OCI-LY7 (cell line): Measurements from ENCODE around the gene SCN2A.

Experiments used
- EZH2phosphoT487 ChIP-seq: fragments of 200-600 bp; sonication (generic); IDR thresholded peaks from 2 replicates; pipeline ENCODE4 v1.6.1; 2018; ENCODE audit warnings: low read depth, borderline replicate concordance, mild to moderate bottlenecking, mixed run types, antibody characterized with exemption, low read length, moderate library complexity, mixed read lengths
- TF ChIP-seq, protein P1 (sequence below): fragments of 200-600 bp; sonication (generic); conservative IDR thresholded peaks from 2 replicates; pipeline ENCODE4 v1.5.1; 2014; ENCODE audit warnings: mild to moderate bottlenecking, antibody characterized with exemption, low read length, moderate library complexity, mixed read lengths

DNA sequence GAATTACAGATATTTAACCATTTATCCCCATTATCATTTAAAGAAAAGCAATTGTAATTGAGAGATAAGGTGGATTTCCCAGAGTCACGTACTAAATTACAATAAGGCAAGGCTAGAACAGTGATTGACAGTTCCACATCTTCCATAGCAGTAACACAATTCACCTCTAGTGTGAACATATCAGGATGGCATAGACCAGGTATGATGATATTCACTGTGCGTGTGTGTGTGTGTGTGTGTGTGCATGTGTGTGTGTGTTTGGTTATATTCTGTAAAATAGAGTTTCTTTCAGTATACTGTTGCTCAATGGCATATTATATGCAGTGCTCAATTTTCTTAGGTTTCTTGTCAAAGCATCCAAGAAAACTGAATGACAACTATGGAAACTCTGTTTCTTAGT, 1.7 kb downstream of the SCN2A start:
- TF ChIP-seq, protein P1, sequence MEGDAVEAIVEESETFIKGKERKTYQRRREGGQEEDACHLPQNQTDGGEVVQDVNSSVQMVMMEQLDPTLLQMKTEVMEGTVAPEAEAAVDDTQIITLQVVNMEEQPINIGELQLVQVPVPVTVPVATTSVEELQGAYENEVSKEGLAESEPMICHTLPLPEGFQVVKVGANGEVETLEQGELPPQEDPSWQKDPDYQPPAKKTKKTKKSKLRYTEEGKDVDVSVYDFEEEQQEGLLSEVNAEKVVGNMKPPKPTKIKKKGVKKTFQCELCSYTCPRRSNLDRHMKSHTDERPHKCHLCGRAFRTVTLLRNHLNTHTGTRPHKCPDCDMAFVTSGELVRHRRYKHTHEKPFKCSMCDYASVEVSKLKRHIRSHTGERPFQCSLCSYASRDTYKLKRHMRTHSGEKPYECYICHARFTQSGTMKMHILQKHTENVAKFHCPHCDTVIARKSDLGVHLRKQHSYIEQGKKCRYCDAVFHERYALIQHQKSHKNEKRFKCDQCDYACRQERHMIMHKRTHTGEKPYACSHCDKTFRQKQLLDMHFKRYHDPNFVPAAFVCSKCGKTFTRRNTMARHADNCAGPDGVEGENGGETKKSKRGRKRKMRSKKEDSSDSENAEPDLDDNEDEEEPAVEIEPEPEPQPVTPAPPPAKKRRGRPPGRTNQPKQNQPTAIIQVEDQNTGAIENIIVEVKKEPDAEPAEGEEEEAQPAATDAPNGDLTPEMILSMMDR = no peak
- TF ChIP-seq EZH2phosphoT487 = no peak
